ENCODE measurements around the gene SKIC2.
"Not testable (repeated sequence)": the region's sequence is repeated elsewhere in the genome, so short reads cannot be mapped to it uniquely, and the experiment has no call there.

GRCh38 chr6:32002546-32003268 is 43.7 kb downstream of the SKIC2 start:
- TF ChIP-seq EZH2 (IDR thresholded peaks at IDR 0.05; ENCODE audit: low read length, missing control alignments); CTCF (conservative IDR thresholded peaks at IDR 0.05 in 1 of 2, IDR thresholded peaks at IDR 0.05 in 1 of 2; ENCODE audit: low read depth in 1 of 2, low read length in 2 of 2): not testable (repeated sequence)

All from fibroblast of lung (primary cell).